Measurements from ENCODE around the gene PPM1D. TPM values are rescaled to one million over a fixed set of nuclear protein-coding genes. Genes with fewer than 3 reads are reported as not detected.
"Not testable (repeated sequence)": the region's sequence is repeated elsewhere in the genome, so short reads cannot be mapped to it uniquely, and the experiment has no call there.

The PPM1D gene
- total RNA-seq, 1 experiment from 2014 or later, result 5.5 TPM

DNA sequence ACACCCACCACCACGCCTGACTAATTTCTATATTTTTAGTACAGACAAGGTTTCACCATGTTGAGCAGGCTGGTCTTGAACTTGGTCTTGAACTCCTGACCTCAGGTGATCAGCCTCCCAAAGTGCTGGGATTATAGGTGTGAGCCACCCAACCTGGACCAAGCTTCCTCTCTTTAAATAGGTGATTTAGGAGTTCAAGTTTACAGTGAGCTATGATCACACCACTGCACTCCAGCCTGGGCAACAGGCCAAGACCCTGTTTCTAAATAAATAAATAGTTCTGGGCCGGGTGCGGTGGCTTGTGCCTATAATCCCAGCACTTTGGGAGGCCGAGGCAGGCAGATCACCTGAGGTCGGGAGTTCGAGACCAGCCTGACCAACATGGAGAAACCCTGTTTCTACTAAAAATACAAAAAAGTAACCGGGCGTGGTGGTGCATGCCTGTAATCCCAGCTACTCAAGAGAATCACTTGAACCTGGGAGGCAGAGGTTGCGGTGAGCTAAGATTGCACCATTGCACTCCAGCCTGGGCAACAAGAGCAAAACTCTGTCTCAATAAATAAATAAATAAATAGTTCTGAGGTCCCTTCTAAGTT lies 6.5 kb upstream of the PPM1D start:
- DNase-seq (ENCODE audit: low read depth), result not testable (repeated sequence)

DNA sequence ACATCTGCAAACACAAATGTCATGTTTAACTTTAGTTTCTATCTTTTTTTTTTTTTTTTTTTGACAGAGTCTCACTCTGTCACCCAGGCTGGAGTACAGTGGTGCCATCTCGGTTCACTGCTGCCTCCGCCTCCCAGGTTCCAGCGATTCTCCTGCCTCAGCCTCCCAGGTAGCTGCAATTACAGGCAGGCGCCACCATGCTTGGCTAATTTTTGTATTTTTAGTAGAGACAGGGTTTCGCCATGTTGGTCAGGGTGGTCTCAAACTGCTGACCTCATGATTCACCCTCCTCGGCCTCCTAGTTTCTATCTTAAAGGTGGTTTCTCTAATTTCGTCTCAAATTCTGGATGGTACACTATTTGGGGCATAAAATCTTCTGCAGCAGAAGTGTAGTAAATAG lies 5.8 kb upstream of the PPM1D start:
- not testable (repeated sequence) for DNase-seq (ENCODE audit: low read depth)

DNA sequence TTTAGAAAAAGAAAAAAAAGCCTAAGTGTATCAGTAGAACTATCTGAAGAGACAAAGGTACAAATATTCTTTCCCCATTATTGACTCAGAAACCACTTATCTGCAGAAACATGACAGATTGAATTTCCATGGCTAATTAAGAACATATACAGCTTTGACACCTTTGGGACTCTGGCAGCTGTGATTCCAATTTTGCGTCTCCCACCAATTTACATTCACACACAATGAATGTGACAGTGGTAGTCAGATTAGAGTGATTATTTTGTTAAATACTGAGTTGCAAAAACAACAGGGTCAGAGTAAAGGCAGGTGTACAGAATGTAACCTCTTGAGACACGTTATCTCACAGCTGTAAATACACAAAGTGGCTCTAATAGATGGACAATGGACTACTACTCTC lies 5.3 kb upstream of the PPM1D start:
- DNase-seq (ENCODE audit: low read depth), result no peak

DNA sequence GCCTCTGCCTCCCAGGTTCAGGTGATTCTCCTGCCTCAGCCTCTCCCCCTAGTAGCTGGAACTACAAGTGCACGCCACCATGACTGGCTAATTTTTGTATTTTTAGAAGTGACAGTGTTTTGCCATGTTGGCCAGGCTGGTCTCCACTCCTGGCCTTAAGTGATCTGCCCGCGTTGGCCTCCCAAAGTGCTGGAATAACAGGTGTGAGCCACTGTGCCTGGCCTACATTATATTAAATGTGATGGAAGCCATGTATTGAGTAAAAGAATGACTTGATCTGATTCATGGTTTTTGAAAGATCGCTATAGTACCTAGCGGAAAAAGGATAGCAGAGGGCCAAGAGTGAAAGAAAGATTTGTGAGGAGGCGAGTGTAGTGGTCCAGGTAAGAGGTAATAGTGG lies 2.7 kb upstream of the PPM1D start:
- DNase-seq (ENCODE audit: low read depth), result no peak

DNA sequence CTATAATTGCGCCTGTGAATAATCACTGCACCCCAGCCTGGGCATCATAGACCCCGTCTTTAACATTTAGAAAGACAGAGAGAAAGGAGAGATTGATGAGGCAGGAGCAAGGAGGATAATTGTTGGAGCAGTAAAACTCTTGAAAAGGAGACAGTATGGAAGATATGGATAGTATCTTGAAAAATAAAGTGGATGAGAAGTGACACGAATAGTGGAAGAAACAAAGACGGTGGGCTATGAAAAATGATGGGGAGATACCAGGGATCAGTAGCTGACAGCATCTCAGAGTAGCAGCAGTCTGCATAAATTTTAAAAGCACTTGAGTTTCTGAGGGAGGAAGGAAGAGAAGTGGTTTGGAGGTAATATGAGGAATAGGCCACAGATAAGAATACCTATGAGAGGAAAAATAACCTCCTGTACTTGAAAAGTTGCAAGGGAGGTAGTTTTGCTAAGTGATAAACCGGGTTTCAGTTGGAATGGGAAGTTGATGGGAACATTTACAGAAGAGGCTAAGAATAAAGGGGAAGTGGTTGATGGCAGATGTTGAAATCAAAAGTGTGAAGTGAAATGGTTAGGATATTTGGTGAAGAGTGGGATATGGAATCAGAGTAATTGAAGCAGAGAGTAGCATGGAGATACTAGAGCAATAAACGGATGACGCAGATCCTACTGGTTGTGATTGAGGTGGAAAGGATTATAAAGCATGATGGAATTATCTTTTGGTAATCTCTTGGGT lies 1.8 kb upstream of the PPM1D start:
- no peak for DNase-seq (ENCODE audit: low read depth)

DNA sequence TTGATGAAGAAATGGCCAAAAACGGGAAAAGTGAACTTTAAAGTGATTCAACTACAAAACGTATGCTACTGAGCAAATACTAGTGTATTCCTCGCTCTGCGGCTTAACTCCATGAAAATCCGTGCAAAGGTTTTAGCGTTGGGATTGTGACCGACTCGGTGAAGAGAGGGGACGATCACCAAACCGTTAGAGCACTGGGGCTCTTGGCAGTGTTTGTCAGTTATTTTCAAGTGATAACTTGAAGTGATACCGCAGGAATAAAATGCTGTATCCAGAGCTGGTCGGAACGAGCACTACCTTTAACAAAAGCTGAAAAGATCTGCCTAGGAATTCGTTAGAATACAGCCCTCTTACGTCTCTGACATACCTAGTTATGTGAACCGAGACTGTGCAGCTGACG lies 773 bp upstream of the PPM1D start:
- DNase-seq (ENCODE audit: low read depth), result no peak

DNA sequence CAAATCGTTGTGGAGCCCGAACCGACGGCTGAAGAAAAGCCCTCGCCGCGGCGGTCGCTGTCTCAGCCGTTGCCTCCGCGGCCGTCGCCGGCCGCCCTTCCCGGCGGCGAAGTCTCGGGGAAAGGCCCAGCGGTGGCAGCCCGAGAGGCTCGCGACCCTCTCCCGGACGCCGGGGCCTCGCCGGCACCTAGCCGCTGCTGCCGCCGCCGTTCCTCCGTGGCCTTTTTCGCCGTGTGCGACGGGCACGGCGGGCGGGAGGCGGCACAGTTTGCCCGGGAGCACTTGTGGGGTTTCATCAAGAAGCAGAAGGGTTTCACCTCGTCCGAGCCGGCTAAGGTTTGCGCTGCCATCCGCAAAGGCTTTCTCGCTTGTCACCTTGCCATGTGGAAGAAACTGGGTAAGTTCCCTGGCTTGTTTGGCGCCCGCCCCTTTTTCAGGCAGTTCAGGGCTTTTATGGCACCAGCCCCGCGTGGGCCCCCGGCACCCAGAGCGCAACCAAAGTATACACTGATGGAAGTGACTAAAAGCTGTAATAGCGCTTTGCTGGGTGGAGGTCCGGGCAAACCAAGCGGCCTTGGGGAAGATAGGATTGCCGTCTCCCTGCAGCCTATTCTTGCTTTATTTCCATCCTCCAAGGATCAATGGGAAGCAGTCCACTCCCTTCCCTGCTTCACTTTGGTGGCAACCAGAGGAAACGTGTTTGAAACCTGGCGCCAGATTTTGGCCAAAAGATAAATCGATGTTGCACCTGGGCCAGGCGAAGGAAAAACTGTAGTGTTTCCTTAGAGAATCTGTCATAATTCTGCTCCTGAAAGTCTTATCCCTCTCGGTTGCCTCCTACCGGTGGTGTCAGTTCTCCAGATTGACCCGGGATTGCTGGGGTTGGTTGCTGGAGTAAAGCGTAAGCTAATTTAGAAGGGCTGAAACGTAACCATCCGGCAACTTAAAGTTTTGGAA lies 775 bp downstream of the PPM1D start:
- peak; percentile 75 for DNase-seq (ENCODE audit: low read depth)

DNA sequence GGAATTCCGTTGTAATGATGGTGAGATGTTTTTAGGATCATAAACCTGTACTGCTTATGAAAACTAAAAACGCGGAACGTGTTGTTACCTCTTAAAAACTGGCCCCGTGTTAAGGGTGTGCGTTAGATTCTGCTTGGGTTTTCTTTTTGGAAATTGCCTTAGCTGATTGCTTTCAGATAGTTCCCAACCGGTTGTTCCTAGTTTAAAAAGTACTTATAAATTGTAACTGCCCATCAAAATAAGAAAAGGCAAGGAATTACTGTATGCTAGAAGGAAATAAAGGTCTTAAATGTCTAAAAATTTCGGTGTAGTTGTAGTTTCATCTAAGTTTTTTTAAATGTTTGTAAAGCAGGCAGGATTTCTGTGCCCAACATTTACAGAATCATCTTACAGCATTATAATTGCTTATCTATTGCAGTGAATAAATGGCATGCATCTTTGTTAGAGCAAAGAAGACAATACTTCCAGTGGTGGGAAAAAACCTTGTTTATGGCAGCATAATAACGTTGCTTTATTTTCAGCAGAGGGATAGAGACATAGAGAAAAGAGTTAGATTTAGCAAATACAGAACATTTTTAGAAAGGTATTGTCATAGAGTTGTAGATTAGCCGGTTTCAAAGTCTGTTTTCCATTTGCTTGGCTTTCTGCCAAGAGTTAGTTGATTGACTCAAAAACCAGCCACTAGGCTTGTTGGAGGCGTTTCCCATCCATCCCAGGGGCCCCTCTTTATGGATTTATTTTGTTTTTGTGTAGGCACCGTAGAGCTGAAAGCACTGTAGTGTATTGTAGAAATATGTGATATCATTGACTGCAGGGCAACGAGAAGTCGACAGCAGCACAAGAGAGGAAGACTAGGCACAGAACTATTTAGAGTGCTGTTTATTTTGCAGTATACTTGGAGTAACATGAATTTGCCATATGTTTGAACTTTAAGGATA lies 1.7 kb downstream of the PPM1D start:
- DNase-seq (ENCODE audit: low read depth), result peak; percentile 71

DNA sequence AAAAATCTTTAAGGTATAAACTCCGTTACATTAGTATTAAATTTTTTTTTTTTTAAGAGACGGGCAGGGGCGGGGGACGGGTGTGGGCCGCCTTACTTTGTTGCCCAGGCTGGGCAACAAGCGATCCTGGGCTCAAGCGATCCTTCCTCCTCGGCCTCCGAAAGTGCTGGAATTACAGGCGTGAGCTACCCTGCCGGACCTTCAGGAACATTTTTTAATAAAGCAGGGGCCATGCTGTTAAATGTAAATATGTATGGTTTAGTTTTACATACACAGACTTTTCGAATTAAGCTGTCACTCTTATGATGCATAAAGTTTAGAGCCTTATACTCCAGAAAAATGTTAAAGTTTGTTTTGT lies 2.4 kb downstream of the PPM1D start:
- peak; percentile 7 for DNase-seq (ENCODE audit: low read depth)

DNA sequence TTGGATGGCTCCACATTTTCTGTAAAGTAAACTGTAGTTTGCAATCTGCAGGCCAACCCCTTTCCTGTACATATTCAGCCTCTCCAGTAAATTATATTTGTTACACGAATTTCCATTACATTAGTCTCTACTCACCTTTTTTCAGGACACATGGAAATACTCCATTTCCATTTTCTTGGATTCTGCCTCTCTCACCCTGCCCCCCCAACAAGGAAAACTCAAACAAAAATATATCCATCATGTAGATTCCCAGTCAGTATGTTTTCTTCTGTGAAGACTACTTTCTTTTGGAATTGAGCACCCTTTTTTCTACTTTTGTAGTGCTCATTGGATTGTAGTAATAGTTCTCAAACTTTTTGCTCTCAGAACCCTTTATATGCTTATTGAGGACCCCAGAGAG lies 2.9 kb downstream of the PPM1D start:
- no peak for DNase-seq (ENCODE audit: low read depth)

DNA sequence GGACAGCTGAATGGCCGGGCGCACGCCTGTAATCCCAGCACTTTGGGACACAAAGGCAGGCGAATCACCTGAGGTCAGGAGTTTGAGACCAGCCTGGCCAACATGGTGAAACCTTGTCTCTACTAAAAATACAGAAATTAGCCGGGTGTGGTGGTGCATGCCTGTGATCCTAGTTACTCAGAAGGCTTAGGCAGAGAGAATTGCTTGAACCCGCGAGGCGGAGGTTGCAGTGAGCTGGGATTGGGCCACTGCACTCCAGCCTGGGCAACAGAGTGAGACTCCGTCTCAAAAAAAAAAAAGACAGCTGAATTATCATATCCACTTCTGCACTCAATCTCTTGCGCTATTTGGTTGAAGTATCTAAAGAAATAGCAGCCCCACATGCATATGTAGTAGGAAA lies 3.5 kb downstream of the PPM1D start:
- DNase-seq (ENCODE audit: low read depth), result not testable (repeated sequence)

DNA sequence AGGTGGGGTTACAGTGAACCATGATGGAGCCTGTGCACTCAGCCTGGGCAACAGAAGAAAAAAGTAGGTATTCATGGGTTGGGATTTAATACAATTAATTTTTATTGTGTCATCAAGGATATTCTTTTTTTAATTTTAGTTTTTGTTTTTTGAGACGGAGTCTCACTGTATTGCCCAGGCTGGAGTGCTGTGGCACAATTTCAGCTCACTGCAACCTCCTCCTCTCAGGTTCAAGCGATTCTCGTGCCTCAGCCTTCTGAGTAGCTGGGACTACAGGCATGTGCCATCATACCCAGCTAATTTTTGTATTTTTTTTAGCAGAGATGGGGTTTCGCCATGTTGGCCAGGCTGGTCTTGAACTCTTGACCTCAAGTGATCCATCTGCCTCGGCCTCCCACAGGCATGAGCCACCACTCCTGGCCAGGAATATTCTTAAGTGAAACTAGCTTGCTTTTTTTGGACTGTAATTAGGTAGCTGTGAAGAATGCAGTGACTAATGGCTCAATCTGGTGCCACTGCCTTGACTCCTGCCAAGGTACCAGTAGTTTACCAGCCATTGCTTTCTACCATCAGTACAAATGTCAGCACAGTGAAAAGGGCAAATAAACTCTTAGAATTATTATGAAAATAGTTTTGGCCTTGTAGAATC lies 4.8 kb downstream of the PPM1D start:
- DNase-seq (ENCODE audit: low read depth), result peak; percentile 80

DNA sequence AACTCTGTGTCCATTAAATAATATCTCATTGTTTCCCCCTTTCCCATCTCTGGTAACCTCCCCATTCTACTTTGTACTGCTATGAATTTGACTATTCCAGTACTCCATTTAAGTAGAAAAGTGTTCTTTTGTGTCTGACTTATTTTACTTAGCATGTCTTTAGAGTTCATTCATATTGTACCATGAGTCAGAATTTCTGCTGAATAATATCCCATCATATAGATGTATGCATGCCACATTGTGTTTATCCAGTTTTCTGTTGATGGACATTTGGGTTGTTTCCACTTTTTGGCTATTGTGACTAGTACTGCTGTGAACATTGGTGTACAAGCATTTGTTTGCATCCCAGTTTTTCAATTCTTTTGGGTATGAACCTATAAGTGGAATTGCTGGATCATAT lies 6.0 kb downstream of the PPM1D start:
- DNase-seq (ENCODE audit: low read depth), result peak; percentile 6

DNA sequence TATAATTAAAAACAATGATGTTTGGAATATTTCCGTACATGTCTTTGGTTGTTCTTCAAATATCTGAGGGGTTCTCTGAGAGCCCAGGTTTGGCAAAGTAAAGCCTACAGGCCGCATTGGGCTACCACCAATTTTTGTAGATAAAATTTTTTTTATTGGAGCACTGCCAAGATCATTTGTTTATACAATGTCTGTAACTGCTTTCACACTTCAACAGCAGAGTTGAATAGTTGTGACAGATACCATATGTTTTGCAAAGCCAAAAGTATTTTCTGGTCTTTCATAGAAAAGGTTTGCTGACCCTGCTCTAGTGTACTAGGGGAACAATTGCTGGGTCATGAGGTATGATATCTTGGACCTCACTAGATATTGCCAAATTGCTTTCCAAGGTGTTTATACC lies 10.5 kb downstream of the PPM1D start:
- DNase-seq (ENCODE audit: low read depth), result no peak

DNA sequence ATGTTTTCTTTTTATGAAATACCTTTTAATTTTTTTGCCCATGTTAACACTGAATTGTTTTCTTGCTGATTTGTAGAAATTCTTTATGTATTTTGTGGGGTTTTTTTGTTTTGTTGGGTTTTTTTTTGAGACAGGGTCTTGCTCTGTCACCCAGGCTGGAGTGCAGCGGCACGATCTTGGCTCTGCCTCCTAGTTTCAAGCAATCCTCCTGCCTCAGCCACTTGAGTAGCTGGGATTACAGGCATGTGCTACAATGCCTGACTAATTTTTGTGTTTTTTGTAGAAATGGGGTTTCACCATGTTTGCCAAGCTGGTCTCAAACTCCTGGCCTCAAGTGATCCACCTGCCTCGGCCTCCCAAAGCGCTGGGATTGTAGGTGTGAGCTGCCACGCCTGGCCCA lies 11.3 kb downstream of the PPM1D start:
- DNase-seq (ENCODE audit: low read depth), result not testable (repeated sequence)

DNA sequence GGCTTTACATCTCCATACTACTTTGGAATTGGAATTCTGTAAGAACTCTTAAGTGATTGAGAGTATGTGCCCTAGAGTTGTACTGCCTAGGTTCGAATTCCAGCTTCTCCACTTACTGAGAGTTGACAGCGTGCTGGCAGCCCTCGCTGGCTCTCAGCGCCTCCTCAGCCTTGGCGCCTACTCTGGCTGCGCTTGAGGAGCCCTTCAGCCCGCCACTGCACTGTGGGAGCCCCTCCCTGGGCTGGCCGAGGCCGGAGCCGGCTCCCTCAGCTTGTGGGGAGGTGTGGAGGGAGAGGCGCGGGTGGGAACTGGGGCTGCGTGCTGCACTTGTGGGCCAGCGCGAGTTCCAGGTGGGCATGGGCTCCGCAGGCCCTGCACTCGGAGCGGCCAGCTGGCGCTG lies 13.3 kb downstream of the PPM1D start:
- DNase-seq (ENCODE audit: low read depth), result no peak

DNA sequence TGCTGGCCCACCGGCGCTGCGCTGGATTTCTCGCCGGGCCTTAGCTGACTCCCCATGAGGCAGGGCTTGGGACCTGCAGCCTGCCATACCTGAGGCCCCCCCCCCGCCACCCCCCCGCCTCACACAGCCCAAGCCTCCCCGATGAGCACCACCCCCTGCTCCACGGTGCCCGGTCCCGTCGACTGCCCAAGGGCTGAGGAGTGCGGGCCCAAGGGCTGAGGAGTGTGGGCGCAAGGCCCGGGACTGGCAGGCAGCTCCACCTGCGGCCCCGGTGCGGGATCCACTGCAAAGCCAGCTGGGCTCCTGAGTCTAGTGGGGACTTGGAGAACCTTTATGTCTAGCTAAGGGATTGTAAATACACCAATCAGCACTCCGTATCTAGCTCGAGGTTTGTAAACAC lies 13.8 kb downstream of the PPM1D start:
- DNase-seq (ENCODE audit: low read depth), result not testable (repeated sequence)

DNA sequence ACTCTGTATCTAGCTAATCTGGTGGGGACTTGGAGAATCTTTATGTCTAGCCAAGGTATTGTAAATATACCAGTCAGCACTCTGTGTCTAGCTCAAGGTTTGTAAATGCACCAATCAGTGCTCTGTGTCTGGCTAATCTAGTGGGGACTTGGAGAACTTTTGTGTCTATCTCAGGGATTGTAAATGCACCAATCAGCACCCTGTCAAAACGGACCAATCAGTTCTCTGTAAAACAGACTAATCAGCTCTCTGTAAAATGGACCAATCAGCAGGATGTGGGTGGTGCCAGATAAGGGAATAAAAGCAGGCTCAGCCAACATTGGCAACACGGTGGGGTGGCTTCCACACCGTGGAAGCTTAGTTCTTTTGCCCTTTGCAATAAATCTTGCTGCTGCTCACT lies 14.3 kb downstream of the PPM1D start:
- not testable (repeated sequence) for DNase-seq (ENCODE audit: low read depth)

DNA sequence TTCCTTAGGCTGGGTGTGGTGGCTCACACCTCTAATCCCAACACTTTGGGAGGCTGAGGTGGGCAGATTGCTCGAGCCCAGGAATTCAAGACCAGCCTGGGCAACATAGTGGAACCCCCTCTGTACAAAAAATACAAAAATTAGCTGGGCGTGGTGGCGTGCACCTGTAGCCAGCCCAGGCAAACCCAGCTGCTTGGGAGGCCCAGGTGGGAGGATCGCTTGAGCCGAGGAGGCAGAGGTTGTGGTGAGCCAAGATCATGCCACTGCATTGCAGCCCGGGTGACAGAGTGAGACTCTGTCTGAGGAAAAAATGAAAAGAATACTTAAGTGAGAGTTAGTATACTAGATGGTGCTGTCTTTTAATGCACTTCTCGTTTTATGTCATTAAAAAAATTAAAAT lies 15.1 kb downstream of the PPM1D start:
- no peak for DNase-seq (ENCODE audit: low read depth)

DNA sequence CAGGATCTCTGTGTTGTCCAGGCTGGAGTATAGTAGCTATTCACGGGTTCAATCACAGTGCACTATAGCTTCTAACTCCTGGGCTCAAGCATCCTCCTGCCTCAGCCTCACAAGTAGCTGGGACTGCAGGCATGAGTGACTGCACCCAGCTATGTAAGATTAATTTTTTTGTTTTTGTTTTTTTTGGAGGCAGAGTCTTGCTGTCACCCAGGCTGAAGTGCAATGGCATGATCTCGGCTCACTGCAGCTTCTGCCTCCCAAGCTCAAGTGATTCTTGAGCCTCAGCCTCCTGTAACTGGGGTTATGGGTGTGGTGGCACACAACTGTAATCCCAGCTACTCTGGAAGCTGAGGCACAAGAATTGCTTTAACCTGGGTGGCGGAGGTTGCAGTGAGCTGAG lies 15.8 kb downstream of the PPM1D start:
- no peak for DNase-seq (ENCODE audit: low read depth)

DNA sequence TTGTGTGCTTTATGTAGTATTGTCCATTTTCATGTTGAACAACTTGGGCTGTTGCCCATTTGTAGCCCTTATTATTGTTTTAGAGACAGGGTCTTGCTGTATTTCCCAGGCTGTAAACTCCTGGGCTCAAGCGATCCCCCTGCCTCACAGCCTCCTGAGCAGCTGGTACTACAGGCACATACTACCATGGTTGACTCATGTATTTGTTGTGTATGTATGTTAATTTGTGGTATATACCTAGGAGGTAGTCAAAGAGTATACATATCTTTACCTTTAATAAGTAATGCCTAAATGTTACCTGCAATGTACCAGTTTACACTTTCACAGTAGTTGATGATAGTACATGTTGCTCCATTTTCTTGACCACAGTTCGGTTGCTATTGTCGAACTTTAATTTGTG lies 18.1 kb downstream of the PPM1D start:
- no peak for DNase-seq (ENCODE audit: low read depth)
